OCI-LY7 (cell line): ENCODE measurements around the gene RAD54L2. TPM values are rescaled to one million over a fixed set of nuclear protein-coding genes. Genes with fewer than 3 reads are reported as not detected.

Experiments
- BruUV-seq: library from RNA; stranded (reverse); fragments of 400-500 nt; replicated peaks from 2 replicates; lab custom pipeline; 2021; lab: Mats Ljungman, UMichigan
- CTCF ChIA-PET: fragments of 300-600 bp; sonication (Branson Sonifier 250); formaldehyde crosslinking; loops from one replicate; lab custom pipeline; 2022; ENCODE audit warnings: antibody characterized with exemption; ENCODE audit not compliant: unreplicated experiment; lab: Charles Lee
- POLR2A ChIA-PET: fragments of 300-600 bp; sonication (Branson Sonifier 250); formaldehyde crosslinking; loops from one replicate; lab custom pipeline; 2022; ENCODE audit warnings: antibody characterized with exemption; lab: Charles Lee
- DNase-seq: peaks from one replicate; pipeline ENCODE4 v3.0.0-alpha.2; 2015; ENCODE audit warnings: low spot score
- H2AFZ ChIP-seq: fragments of 200-600 bp; sonication (generic), shearing (Covaris generic); 2 replicates; pipeline ENCODE4 v1.6.1; 2014; ENCODE audit warnings: mild to moderate bottlenecking, antibody characterized with exemption, low read length, moderate library complexity
- H3K27ac ChIP-seq: fragments of 200-600 bp; sonication (generic); 2 replicates; pipeline ENCODE4 v1.5.1; 2014; ENCODE audit warnings: mixed run types, low read depth, mild to moderate bottlenecking, moderate library complexity, low read length, inconsistent platforms; ENCODE audit not compliant: poor library complexity, severe bottlenecking
- H3K36me3 ChIP-seq: fragments of 200-600 bp; sonication (generic); 2 replicates; pipeline ENCODE4 v1.6.1; 2014; ENCODE audit warnings: mild to moderate bottlenecking, antibody characterized with exemption, low read length, moderate library complexity, mixed read lengths; ENCODE audit not compliant: insufficient read depth
- H3K4me1 ChIP-seq: fragments of 200-600 bp; sonication (generic); 2 replicates; pipeline ENCODE4 v1.5.1; 2014; ENCODE audit warnings: mild to moderate bottlenecking, low read length; ENCODE audit not compliant: insufficient read depth, poor library complexity, severe bottlenecking
- H3K4me2 ChIP-seq: fragments of 200-600 bp; sonication (generic); 2 replicates; pipeline ENCODE4 v1.6.1; 2014; ENCODE audit warnings: mild to moderate bottlenecking, low read length
- H3K4me3 ChIP-seq: fragments of 200-600 bp; sonication (generic); 2 replicates; pipeline ENCODE4 v1.5.1; 2014; ENCODE audit warnings: mild to moderate bottlenecking, low read depth, low read length; ENCODE audit not compliant: poor library complexity, severe bottlenecking
- H3K79me2 ChIP-seq: fragments of 200-600 bp; sonication (generic); 2 replicates; pipeline ENCODE4 v1.6.1; 2016; ENCODE audit warnings: low read depth, mild to moderate bottlenecking, low read length, moderate library complexity, mixed read lengths; ENCODE audit not compliant: insufficient read depth
- H3K9me2 ChIP-seq: fragments of 200-600 bp; sonication (generic); 2 replicates; pipeline ENCODE4 v1.6.1; 2016; ENCODE audit warnings: mild to moderate bottlenecking, low read length, mixed read lengths; ENCODE audit not compliant: insufficient read depth
- H3K9me3 ChIP-seq: fragments of 200-600 bp; sonication (generic); 2 replicates; pipeline ENCODE4 v1.6.1; 2014; ENCODE audit warnings: mild to moderate bottlenecking, mixed run types, low read length, mixed read lengths
- H4K20me1 ChIP-seq: fragments of 200-600 bp; sonication (generic); 2 replicates; pipeline ENCODE4 v1.6.1; 2014; ENCODE audit warnings: mild to moderate bottlenecking, antibody characterized with exemption, low read length, moderate library complexity, mixed read lengths; ENCODE audit not compliant: insufficient read depth
- EZH2phosphoT487 ChIP-seq: fragments of 200-600 bp; sonication (generic); IDR thresholded peaks from 2 replicates; pipeline ENCODE4 v1.6.1; 2018; ENCODE audit warnings: low read depth, borderline replicate concordance, mild to moderate bottlenecking, mixed run types, antibody characterized with exemption, low read length, moderate library complexity, mixed read lengths
- intact Hi-C: fragments of 100-400 bp; cut with micrococcal nuclease; formaldehyde crosslinking; loops from one replicate; pipeline ENCODE4 v1.10.0; 2022; ENCODE audit not compliant: unreplicated experiment
- total RNA-seq, 2 experiments: library from RNA; depleted of rRNA in 1 of 2; stranded (reverse); fragments of >200 nt in 1 of 2; shearing (Covaris generic) in 1 of 2; gene quantifications; 2 replicates each; pipeline ENCODE4 v1.2.3, GENCODE V29; 2014 to 2022
- TF ChIP-seq, protein P1 (sequence below): fragments of 200-600 bp; sonication (generic); conservative IDR thresholded peaks from 2 replicates; pipeline ENCODE4 v1.5.1; 2014; ENCODE audit warnings: mild to moderate bottlenecking, antibody characterized with exemption, low read length, moderate library complexity, mixed read lengths

RAD54L2 gene
- total RNA-seq, 2 experiments from 2014 or later, result 15.0 to 34.0 TPM

DNA sequence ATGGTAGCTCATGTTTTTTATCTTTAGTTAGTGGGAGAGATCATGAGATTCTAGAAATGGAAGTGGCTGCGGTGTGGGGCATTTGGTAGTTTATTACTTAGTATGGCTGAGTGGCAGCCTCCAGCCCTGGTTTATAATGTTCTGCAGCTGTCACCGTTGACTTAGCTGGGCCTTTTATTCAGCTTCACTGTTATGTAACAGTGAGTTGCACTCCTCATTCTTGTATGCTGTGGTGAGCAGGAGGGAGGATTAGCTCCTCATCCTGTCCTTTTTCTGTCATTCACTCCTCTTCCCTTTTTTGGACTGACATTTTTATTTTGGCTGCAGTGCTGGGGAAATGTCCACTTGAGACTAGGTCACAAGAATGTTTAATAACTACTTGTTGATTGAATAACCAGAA lies 29.5 kb downstream of the RAD54L2 start:
- Histone ChIP-seq H3K9me2 (no peaks in the 10 kb centered on the region), H3K4me1 (no peaks in the 10 kb centered on the region), H3K9me3 (no peaks in the 10 kb centered on the region), H3K4me2 (no peak overlapping the region), H3K79me2 (no peaks in the 10 kb centered on the region), H3K36me3 (peaks cover 7% of the 10 kb centered on the region), H2AFZ (no peak overlapping the region), H3K4me3 (no peak overlapping the region), H4K20me1 (no peaks in the 10 kb centered on the region), H3K27ac (no peak overlapping the region)
- TF ChIP-seq, protein P1, sequence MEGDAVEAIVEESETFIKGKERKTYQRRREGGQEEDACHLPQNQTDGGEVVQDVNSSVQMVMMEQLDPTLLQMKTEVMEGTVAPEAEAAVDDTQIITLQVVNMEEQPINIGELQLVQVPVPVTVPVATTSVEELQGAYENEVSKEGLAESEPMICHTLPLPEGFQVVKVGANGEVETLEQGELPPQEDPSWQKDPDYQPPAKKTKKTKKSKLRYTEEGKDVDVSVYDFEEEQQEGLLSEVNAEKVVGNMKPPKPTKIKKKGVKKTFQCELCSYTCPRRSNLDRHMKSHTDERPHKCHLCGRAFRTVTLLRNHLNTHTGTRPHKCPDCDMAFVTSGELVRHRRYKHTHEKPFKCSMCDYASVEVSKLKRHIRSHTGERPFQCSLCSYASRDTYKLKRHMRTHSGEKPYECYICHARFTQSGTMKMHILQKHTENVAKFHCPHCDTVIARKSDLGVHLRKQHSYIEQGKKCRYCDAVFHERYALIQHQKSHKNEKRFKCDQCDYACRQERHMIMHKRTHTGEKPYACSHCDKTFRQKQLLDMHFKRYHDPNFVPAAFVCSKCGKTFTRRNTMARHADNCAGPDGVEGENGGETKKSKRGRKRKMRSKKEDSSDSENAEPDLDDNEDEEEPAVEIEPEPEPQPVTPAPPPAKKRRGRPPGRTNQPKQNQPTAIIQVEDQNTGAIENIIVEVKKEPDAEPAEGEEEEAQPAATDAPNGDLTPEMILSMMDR, result no peak
- CTCF ChIA-PET, result no interaction called here
- DNase-seq, result no peak
- no TSS peak for BruUV-seq
- intact Hi-C loops, result no loop called here
- POLR2A ChIA-PET, result interaction anchor here (0.7 to 1.3 kb wide), 3 partner anchors 9 to 89 kb away, joined by 3 to 5 read pairs (median 4); no protein-coding TSS in a partner anchor

DNA sequence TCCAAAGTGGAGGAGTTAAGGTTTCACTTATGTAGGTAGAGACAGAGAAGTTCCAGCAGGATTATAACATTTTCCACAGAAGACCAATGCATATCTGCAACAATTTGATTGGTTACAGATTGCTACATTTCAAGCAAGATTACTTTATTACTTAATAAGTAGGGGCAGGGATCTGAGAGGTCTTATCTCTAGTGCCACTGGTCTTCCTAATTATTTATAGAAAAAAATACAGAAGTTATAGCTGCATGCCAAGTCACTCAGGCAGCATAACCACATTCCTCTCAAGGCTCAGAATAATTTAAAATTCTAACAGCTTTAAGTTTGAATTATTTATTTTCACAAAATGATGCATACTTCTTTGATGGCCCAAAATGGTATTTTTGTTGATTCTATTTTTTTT lies 30.5 kb downstream of the RAD54L2 start:
- intact Hi-C loops, result no loop called here
- CTCF ChIA-PET, result no interaction called here
- BruUV-seq, result no TSS peak

DNA sequence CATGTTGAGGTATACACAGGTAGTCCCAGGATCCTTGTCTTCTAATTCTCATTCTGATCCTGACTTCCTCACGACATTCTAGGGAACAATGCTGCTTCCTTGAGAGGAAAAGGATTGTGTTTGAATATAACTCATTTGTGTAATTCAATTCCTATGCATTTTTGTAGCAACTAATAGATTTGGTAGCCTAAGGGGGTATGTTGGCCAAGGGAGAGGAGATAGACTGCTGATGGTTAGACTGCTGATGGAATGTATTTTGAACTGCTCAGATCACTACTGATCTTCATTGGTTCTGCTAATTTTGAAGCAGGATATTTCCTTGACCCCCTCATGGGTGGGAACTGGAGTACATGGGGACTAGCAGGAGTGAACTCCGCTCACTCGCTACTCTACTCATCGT lies 39.7 kb downstream of the RAD54L2 start:
- no peak overlapping the region for H3K27ac ChIP-seq
- intact Hi-C loops, result no loop called here
- no peak for DNase-seq
- ChIA-PET CTCF (no interaction called here), POLR2A (no interaction called here)
- no peaks in the 10 kb centered on the region for H3K9me2 ChIP-seq
- TF ChIP-seq, protein P1, result no peak
- TF ChIP-seq EZH2phosphoT487, result no peak
- H3K4me1 ChIP-seq, result no peaks in the 10 kb centered on the region
- H3K9me3 ChIP-seq, result no peaks in the 10 kb centered on the region
- no peaks in the 10 kb centered on the region for H4K20me1 ChIP-seq
- no peak overlapping the region for H3K4me2 ChIP-seq
- H3K4me3 ChIP-seq, result no peak overlapping the region
- peaks cover 13% of the 10 kb centered on the region for H3K36me3 ChIP-seq
- BruUV-seq, result no TSS peak
- H2AFZ ChIP-seq, result no peak overlapping the region
- H3K79me2 ChIP-seq, result no peaks in the 10 kb centered on the region

More for the DNA sequence above, 30.5 kb downstream of the RAD54L2 start:
- Histone ChIP-seq H3K4me1 (no peaks in the 10 kb centered on the region), H4K20me1 (no peaks in the 10 kb centered on the region), H3K4me2 (no peak overlapping the region), H3K79me2 (no peaks in the 10 kb centered on the region), H3K9me2 (no peaks in the 10 kb centered on the region), H3K4me3 (no peak overlapping the region), H2AFZ (no peak overlapping the region), H3K27ac (no peak overlapping the region), H3K9me3 (no peaks in the 10 kb centered on the region), H3K36me3 (peaks cover 12% of the 10 kb centered on the region)
- no peak for DNase-seq
- TF ChIP-seq, protein P1, result no peak
- no peak for TF ChIP-seq EZH2phosphoT487
- POLR2A ChIA-PET, result no interaction called here
